Anterior cingulate cortex (tissue), 58 donors: ENCODE measurements around the gene DYNC1H1.

Source experiments
- DNase-seq, 58 donors: peaks; one replicate each; lab custom pipeline; 2025; lab: John Stamatoyannopoulos, UW

Gene DYNC1H1

DNA sequence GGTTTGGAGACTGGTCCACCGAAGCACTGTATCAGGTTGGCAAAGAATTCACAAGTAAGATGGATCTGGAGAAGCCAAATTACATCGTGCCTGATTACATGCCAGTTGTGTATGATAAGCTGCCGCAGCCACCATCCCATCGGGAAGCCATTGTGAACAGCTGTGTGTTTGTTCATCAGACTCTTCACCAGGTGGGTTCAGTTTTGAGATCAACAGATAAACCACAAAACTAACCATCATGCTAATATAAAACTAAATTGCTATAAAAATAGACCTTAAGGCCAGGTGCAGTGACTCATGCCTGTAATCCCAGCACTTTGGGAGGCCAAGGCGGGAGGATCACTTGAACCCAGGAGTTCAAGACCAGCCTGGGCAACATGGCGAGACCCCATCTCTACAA lies 63.6 kb downstream of the DYNC1H1 start:
- no peak for DNase-seq

GRCh38 chr14:102028733-102029132 lies 64.4 kb downstream of the DYNC1H1 start:
- DNase-seq = no peak

GRCh38 chr14:102029956-102030355 lies 65.6 kb downstream of the DYNC1H1 start:
- DNase-seq = no peak

DNA sequence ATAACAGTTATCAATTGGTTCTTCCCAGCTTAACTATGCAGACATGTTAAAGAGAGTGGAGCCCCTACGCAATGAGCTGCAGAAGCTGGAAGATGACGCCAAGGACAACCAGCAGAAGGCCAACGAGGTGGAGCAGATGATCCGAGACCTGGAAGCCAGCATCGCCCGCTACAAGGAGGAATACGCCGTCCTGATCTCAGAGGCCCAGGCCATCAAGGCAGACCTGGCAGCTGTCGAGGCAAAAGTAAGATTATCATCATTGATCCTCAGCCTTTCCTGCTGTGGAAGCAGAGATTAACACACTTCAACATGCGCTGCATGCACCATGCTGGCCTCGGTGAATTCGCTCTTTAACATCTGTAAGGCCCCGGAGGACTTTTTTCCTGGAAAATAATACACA lies 68.9 kb downstream of the DYNC1H1 start:
- DNase-seq = no peak

- peak in 1 of 58 donors; percentile 47 for DNase-seq
Observed at GRCh38 chr14:102034301-102034700, 69.9 kb downstream of the DYNC1H1 start.

DNA sequence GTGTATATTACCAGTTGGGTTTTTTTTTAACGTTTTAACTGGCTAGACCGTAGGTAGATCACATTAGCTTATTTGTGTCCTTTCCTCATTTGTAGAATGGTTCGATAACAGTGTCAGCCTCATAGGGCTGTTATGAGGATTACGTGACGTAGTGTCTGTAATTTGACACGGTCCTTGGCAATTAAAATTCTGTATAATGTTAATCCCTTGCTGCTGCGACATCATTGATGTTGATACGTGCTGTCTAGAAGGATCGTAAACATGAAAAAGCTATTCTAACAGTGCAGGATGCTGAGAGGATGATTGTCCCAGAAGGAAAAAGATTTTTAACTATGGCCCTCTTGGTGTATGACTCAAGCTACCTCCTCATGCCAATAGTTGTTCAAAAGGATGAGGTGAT lies 71.5 kb downstream of the DYNC1H1 start:
- DNase-seq = no peak

DNA sequence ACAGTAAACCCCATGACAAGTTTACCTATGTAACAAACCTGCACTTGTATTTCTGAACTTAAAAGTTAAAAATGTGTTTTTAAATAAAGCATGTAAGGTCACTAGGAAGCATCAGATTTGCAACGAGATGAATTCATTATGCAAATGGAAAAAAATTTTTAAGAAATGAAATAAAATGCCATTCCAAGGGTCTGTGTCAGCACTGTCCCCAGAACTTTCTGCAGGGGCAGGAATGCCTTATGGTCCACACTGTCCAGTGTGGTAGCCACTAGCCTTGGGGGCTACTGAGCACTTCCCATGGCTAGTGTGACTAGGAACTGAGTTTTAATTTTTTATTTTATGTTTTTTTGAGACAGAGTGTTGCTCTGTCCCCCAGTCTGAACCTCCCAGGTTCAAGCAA lies 73.3 kb downstream of the DYNC1H1 start:
- no peak for DNase-seq

- no peak for DNase-seq
Observed at GRCh38 chr14:102039157-102039556, 74.8 kb downstream of the DYNC1H1 start.

DNA sequence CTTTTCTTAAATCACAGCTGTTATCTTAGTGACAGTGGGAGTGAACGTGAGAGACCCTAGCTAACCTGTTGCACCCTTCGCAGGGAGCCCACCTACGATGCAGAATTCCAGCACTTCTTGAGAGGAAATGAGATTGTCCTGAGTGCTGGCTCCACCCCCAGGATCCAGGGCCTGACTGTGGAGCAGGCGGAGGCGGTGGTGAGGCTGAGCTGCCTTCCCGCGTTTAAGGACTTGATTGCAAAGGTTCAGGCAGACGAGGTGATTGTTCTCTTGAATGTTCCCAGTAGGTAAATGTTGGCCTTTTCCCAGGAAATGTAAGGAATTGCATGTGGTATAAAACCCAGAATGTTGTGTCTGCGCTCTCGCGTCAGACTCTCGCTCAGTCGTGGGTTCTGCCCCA lies 75.8 kb downstream of the DYNC1H1 start:
- DNase-seq = no peak

DNA sequence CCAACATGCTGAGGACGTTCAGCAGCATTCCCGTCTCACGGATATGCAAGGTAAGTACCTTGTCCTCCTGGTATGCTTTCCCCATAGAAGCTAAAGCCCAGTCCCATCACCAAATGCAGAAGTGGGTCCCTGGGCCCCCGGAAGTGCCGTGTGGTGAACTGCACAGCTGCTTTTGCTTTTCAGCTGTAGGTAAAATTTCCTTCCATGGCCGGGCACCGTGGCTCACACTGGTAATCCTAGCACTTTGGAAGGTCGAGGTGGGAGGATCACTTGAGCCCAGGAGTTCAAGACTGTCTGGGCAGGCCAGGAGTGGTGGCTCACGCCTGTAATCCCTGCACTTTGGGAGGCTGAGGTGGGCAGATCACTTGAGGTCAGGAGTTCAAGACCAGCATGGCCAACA lies 78.3 kb downstream of the DYNC1H1 start:
- DNase-seq = no peak

GRCh38 chr14:102043251-102044025 lies 79.1 kb downstream of the DYNC1H1 start:
- DNase-seq = peak in 30 of 58 donors; percentile 9 to 81 (median 38)

DNA sequence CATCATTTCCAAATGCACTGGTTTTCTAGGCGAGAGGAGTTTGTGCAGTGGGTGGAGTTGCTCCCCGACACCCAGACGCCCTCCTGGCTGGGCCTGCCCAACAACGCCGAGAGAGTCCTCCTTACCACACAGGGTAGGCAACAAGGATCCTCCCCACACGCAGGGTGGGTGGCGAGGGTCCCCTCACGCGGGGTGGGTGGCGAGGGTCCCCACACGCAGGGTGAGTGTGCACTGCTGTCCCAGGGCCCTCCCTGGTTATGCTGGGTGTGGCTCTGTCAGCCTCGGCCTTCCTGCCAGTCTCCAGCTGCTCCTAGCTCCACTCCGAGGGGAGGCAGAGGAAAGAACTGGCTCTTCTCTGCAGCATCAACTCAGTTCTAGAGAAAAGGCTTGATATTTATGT lies 80.2 kb downstream of the DYNC1H1 start:
- no peak for DNase-seq

- DNase-seq = peak in 49 of 58 donors; percentile 28 to 83 (median 64)
Observed at GRCh38 chr14:102046337-102047278, 82.2 kb downstream of the DYNC1H1 start.

DNA sequence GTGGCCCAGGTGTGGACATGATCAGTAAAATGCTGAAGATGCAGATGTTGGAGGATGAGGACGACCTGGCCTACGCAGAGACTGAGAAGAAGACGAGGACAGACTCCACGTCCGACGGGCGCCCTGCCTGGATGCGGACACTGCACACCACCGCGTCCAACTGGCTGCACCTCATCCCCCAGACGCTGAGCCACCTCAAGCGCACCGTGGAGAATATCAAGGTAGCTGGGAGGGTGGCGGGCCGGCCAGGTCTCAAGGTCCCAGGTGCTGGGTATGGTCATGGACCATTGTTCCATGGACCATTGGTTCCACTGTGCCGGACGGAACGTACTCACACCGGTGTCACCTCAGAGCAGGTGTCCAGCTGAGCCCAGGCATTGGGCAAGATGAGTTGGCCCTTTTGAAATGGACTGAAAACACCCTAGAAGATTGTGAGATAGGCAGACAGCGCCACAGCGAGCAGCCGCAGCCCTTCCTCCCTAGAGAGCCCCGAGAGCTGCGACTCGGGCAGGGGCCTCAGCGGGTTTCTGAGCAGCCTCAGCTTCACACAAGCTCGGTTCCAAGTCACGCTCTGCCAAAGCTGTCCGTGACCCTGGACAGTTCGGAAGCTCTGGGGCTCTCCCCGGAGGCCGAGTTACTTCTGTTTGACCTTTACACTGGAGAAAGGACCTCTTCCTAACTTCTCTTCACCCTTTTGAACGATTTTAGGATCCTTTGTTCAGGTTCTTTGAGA lies 83.6 kb downstream of the DYNC1H1 start:
- no peak for DNase-seq

GRCh38 chr14:102049258-102050025 lies 85.1 kb downstream of the DYNC1H1 start:
- DNase-seq = peak in 18 of 58 donors; percentile 12 to 75 (median 31)

DNA sequence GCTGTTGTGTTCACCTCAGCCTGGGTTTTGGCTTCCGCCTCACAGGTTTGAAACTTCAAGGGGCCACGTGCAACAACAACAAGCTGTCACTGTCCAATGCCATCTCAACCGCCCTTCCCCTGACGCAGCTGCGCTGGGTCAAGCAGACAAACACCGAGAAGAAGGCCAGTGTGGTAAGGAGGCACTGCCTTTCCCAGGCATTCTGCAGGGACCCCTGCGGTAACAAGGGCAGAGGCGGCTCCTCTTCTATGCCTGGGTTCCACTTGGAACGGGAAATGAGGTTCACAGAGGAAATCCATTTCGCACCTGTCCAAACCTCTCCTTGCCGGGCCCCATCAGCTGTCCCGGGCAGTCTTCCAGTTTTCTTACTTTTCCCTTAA lies 85.6 kb downstream of the DYNC1H1 start:
- DNase-seq = no peak

- no peak for DNase-seq
Observed at GRCh38 chr14:102050625-102051024, 86.3 kb downstream of the DYNC1H1 start.

DNA sequence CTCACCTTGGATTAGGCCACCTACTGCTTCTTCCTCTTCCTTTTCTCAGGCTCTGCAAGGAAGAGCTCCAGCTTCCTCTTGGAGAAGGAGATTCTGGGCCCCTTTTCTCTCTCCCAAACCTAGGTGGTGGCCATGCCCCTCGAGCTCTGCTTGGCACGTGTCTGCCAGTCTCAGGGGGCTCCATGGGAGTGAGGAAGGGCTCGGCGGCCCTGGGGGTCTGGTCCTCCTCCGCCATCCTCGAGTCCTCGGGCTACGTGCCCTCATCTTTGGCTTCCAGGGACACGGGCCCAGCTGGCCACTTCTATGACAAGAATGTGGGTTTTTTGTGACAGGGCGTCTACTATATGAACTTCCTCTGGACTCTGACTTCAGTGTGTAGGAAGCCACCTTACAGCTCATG lies 88.1 kb downstream of the DYNC1H1 start:
- DNase-seq = no peak

- no peak for DNase-seq
Observed at GRCh38 chr14:102055181-102055901, 91.0 kb downstream of the DYNC1H1 start.
